Activated naive CD8-positive, alpha-beta T cell (primary cell): ENCODE data around the gene SPTBN1.
"Not testable (repeated sequence)": the region's sequence is repeated elsewhere in the genome, so short reads cannot be mapped to it uniquely, and the experiment has no call there.

Experiments
- H3K27ac Mint-ChIP-seq: one replicate; pipeline ENCODE4 v1.8.0; 2021; ENCODE audit warnings: mixed read lengths
- H3K27me3 Mint-ChIP-seq: one replicate; pipeline ENCODE4 v1.8.0; 2021; ENCODE audit warnings: mixed read lengths
- H3K36me3 Mint-ChIP-seq: one replicate; pipeline ENCODE4 v1.8.0; 2021; ENCODE audit warnings: mixed read lengths
- H3K4me1 Mint-ChIP-seq: one replicate; pipeline ENCODE4 v1.8.0; 2021; ENCODE audit warnings: low read depth, mixed read lengths
- H3K4me3 Mint-ChIP-seq: one replicate; pipeline ENCODE4 v1.8.0; 2021; ENCODE audit warnings: mild to moderate bottlenecking, mixed read lengths
- H3K9me3 Mint-ChIP-seq: one replicate; pipeline ENCODE4 v1.8.0; 2021; ENCODE audit warnings: low read depth, mixed read lengths

SPTBN1 gene

GRCh38 chr2:54675281-54675680 is 219.2 kb downstream of the SPTBN1 start:
- no peaks in the 10 kb centered on the region for H3K36me3 Mint-ChIP-seq
- no peak overlapping the region for H3K27ac Mint-ChIP-seq
- no peaks in the 10 kb centered on the region for H3K9me3 Mint-ChIP-seq
- peaks cover 6% of the 10 kb centered on the region for H3K27me3 Mint-ChIP-seq
- H3K4me3 Mint-ChIP-seq: no peak overlapping the region
- peaks cover 13% of the 10 kb centered on the region for H3K4me1 Mint-ChIP-seq

- no peak overlapping the region for H3K4me3 Mint-ChIP-seq
- no peaks in the 10 kb centered on the region for H3K36me3 Mint-ChIP-seq
- H3K9me3 Mint-ChIP-seq: no peaks in the 10 kb centered on the region
- peaks cover 15% of the 10 kb centered on the region for H3K4me1 Mint-ChIP-seq
- H3K27ac Mint-ChIP-seq: no peak overlapping the region
- H3K27me3 Mint-ChIP-seq: peaks cover 7% of the 10 kb centered on the region
Measured at GRCh38 chr2:54675738-54676137, 219.6 kb downstream of the SPTBN1 start.

- Mint-ChIP-seq H3K27ac (peak overlapping the region; percentile 4), H3K36me3 (no peaks in the 10 kb centered on the region), H3K4me1 (peaks cover 15% of the 10 kb centered on the region), H3K27me3 (peaks cover 7% of the 10 kb centered on the region), H3K9me3 (no peaks in the 10 kb centered on the region), H3K4me3 (no peak overlapping the region)
Measured at GRCh38 chr2:54676656-54677055, 220.5 kb downstream of the SPTBN1 start.

GRCh38 chr2:54677476-54678265 is 221.5 kb downstream of the SPTBN1 start:
- peaks cover 7% of the 10 kb centered on the region for H3K27me3 Mint-ChIP-seq
- no peaks in the 10 kb centered on the region for H3K36me3 Mint-ChIP-seq
- no peak overlapping the region for H3K27ac Mint-ChIP-seq
- H3K4me1 Mint-ChIP-seq: peaks cover 15% of the 10 kb centered on the region
- no peak overlapping the region for H3K4me3 Mint-ChIP-seq
- H3K9me3 Mint-ChIP-seq: no peaks in the 10 kb centered on the region

- Mint-ChIP-seq H3K27ac (no peak overlapping the region), H3K27me3 (peaks cover 7% of the 10 kb centered on the region), H3K4me3 (no peak overlapping the region), H3K36me3 (no peaks in the 10 kb centered on the region), H3K4me1 (peaks cover 7% of the 10 kb centered on the region), H3K9me3 (no peaks in the 10 kb centered on the region)
Measured at GRCh38 chr2:54678719-54679118, 222.6 kb downstream of the SPTBN1 start.

GRCh38 chr2:54680397-54681041 is 224.4 kb downstream of the SPTBN1 start:
- peak overlapping the region; percentile 33 for H3K4me3 Mint-ChIP-seq
- H3K36me3 Mint-ChIP-seq: no peaks in the 10 kb centered on the region
- H3K9me3 Mint-ChIP-seq: no peaks in the 10 kb centered on the region
- H3K27ac Mint-ChIP-seq: peak overlapping the region; percentile 31
- H3K27me3 Mint-ChIP-seq: peaks cover 7% of the 10 kb centered on the region
- peaks cover 3% of the 10 kb centered on the region for H3K4me1 Mint-ChIP-seq

GRCh38 chr2:54681416-54681815 is 225.3 kb downstream of the SPTBN1 start:
- H3K27ac Mint-ChIP-seq: no peak overlapping the region
- H3K4me3 Mint-ChIP-seq: no peak overlapping the region
- peaks cover 7% of the 10 kb centered on the region for H3K27me3 Mint-ChIP-seq
- H3K9me3 Mint-ChIP-seq: no peaks in the 10 kb centered on the region
- peaks cover 3% of the 10 kb centered on the region for H3K4me1 Mint-ChIP-seq
- H3K36me3 Mint-ChIP-seq: no peaks in the 10 kb centered on the region

- Mint-ChIP-seq H3K4me1 (peaks cover 9% of the 10 kb centered on the region), H3K9me3 (no peaks in the 10 kb centered on the region), H3K27ac (no peak overlapping the region), H3K27me3 (peaks cover 6% of the 10 kb centered on the region), H3K36me3 (no peaks in the 10 kb centered on the region), H3K4me3 (no peak overlapping the region)
Measured at GRCh38 chr2:54683596-54683995, 227.5 kb downstream of the SPTBN1 start.

- Mint-ChIP-seq H3K4me3 (no peak overlapping the region), H3K27ac (no peak overlapping the region), H3K36me3 (peaks cover 4% of the 10 kb centered on the region), H3K4me1 (peaks cover 7% of the 10 kb centered on the region), H3K27me3 (peaks cover 8% of the 10 kb centered on the region), H3K9me3 (no peaks in the 10 kb centered on the region)
Measured at GRCh38 chr2:54685263-54685775, 229.2 kb downstream of the SPTBN1 start.

GRCh38 chr2:54687595-54688152 is 231.5 kb downstream of the SPTBN1 start:
- Mint-ChIP-seq H3K27ac (no peak overlapping the region), H3K4me1 (peaks cover 5% of the 10 kb centered on the region), H3K9me3 (no peaks in the 10 kb centered on the region), H3K36me3 (peaks cover 4% of the 10 kb centered on the region), H3K4me3 (no peak overlapping the region), H3K27me3 (peaks cover 9% of the 10 kb centered on the region)

GRCh38 chr2:54691445-54692135 is 235.5 kb downstream of the SPTBN1 start:
- peaks cover 4% of the 10 kb centered on the region for H3K36me3 Mint-ChIP-seq
- H3K27me3 Mint-ChIP-seq: peaks cover 9% of the 10 kb centered on the region
- H3K4me3 Mint-ChIP-seq: no peak overlapping the region
- H3K27ac Mint-ChIP-seq: no peak overlapping the region
- H3K4me1 Mint-ChIP-seq: peaks cover 5% of the 10 kb centered on the region
- no peaks in the 10 kb centered on the region for H3K9me3 Mint-ChIP-seq

- Mint-ChIP-seq H3K9me3 (no peaks in the 10 kb centered on the region), H3K4me3 (no peak overlapping the region), H3K36me3 (peaks cover 4% of the 10 kb centered on the region), H3K27me3 (peaks cover 9% of the 10 kb centered on the region), H3K27ac (no peak overlapping the region), H3K4me1 (peaks cover 5% of the 10 kb centered on the region)
Measured at GRCh38 chr2:54692556-54692955, 236.4 kb downstream of the SPTBN1 start.

- Mint-ChIP-seq H3K4me1 (no peaks in the 10 kb centered on the region), H3K27me3 (peaks cover 1% of the 10 kb centered on the region), H3K9me3 (no peaks in the 10 kb centered on the region), H3K36me3 (no peaks in the 10 kb centered on the region), H3K27ac (no peak overlapping the region), H3K4me3 (no peak overlapping the region)
Measured at GRCh38 chr2:54695378-54695777, 239.3 kb downstream of the SPTBN1 start.

- H3K9me3 Mint-ChIP-seq: no peaks in the 10 kb centered on the region
- H3K27me3 Mint-ChIP-seq: no peaks in the 10 kb centered on the region
- H3K4me3 Mint-ChIP-seq: no peak overlapping the region
- no peak overlapping the region for H3K27ac Mint-ChIP-seq
- no peaks in the 10 kb centered on the region for H3K4me1 Mint-ChIP-seq
- H3K36me3 Mint-ChIP-seq: no peaks in the 10 kb centered on the region
Measured at GRCh38 chr2:54697934-54698333, 241.8 kb downstream of the SPTBN1 start.

- H3K27ac Mint-ChIP-seq, H3K36me3 Mint-ChIP-seq, H3K9me3 Mint-ChIP-seq, H3K27me3 Mint-ChIP-seq, H3K4me3 Mint-ChIP-seq, H3K4me1 Mint-ChIP-seq: not testable (repeated sequence)
Measured at GRCh38 chr2:54698926-54699325, 242.8 kb downstream of the SPTBN1 start.
